SK-N-SH (cell line): ENCODE data around the gene P2RX2. TPM values are rescaled to one million over a fixed set of nuclear protein-coding genes. Genes with fewer than 3 reads are reported as not detected.

Source experiments
- CTCF ChIA-PET: fragments of 300-600, 350-600 bp; formaldehyde crosslinking; extraction: SDS; loops from one replicate; lab custom pipeline; 2021; lab: Yijun Ruan, JAX
- POLR2A ChIA-PET: fragments of 350-600 bp; sonication (Branson Sonifier 250); formaldehyde crosslinking; extraction: SDS; loops from one replicate; lab custom pipeline; 2020; ENCODE audit warnings: antibody characterized with exemption, inconsistent platforms; lab: Yijun Ruan, JAX
- DNase-seq: peaks from one replicate; pipeline ENCODE4 v3.0.0; 2012
- H2AFZ ChIP-seq: fragments of 200-600 bp; sonication (generic); 2 replicates; pipeline ENCODE4 v1.8.1; 2016; ENCODE audit warnings: antibody characterized with exemption, mild to moderate bottlenecking, low read depth
- H3F3A ChIP-seq: fragments of 200-600 bp; sonication (generic); replicated peaks from 2 replicates; pipeline ENCODE3; 2016; ENCODE audit warnings: antibody characterized with exemption, mild to moderate bottlenecking; ENCODE audit not compliant: insufficient read depth
- H3K27ac ChIP-seq, 2 experiments: fragments of 200-500 bp in 1 of 2; fragments of 200-600 bp in 1 of 2; sonication (Bioruptor generic) in 1 of 2; sonication (generic), shearing (Covaris generic) in 1 of 2; 2 replicates each; pipeline versions ENCODE4 v1.5.1 to v1.6.1; 2014 to 2016; ENCODE audit warnings: low read depth in 2 of 2, inconsistent platforms in 1 of 2, low read length in 1 of 2, mild to moderate bottlenecking in 1 of 2, mixed read lengths in 1 of 2
- H3K27me3 ChIP-seq: fragments of 200-600 bp; sonication (generic), shearing (Covaris generic); 2 replicates; pipeline ENCODE4 v1.6.1; 2016; ENCODE audit warnings: mixed run types; ENCODE audit not compliant: insufficient read depth
- H3K36me3 ChIP-seq, 2 experiments: fragments of 200-500 bp in 1 of 2; fragments of 200-600 bp in 1 of 2; sonication (Bioruptor generic) in 1 of 2; sonication (generic) in 1 of 2; replicated peaks in 1 of 2; 2 replicates each; pipeline versions ENCODE3 to v1.5.1; 2014 to 2016; ENCODE audit warnings: low read length in 1 of 2, mild to moderate bottlenecking in 1 of 2; ENCODE audit not compliant: insufficient read depth in 2 of 2, control insufficient read depth in 1 of 2
- H3K4me1 ChIP-seq, 2 experiments: fragments of 200-500 bp in 1 of 2; fragments of 200-600 bp in 1 of 2; sonication (Bioruptor generic) in 1 of 2; sonication (generic), shearing (Covaris generic) in 1 of 2; 2 replicates each; pipeline versions ENCODE4 v1.5.1 to v1.6.1; 2014 to 2016; ENCODE audit warnings: low read depth in 1 of 2, low read length in 1 of 2, mixed run types in 1 of 2; ENCODE audit not compliant: insufficient read depth in 2 of 2, control insufficient read depth in 1 of 2
- H3K4me2 ChIP-seq: fragments of 200-600 bp; sonication (generic), shearing (Covaris generic); 2 replicates; pipeline ENCODE4 v1.6.1; 2017; ENCODE audit warnings: mixed run types
- H3K4me3 ChIP-seq, 2 experiments: fragments of 200-500 bp in 1 of 2; fragments of 200-600 bp in 1 of 2; sonication (Bioruptor generic) in 1 of 2; sonication (generic), shearing (Covaris generic) in 1 of 2; 2 replicates each; pipeline versions ENCODE4 v1.5.1 to v1.8.1; 2014 to 2016; ENCODE audit warnings: low read depth in 2 of 2, inconsistent platforms in 1 of 2, low read length in 1 of 2, mild to moderate bottlenecking in 1 of 2, mixed read lengths in 1 of 2, moderate library complexity in 1 of 2
- H3K79me2 ChIP-seq: fragments of 200-600 bp; sonication (generic); 2 replicates; pipeline ENCODE4 v1.8.1; 2017; ENCODE audit warnings: mild to moderate bottlenecking; ENCODE audit not compliant: insufficient read depth
- H3K9ac ChIP-seq: fragments of 200-600 bp; sonication (generic); 2 replicates; pipeline ENCODE4 v1.6.1; 2017; ENCODE audit warnings: mixed run types
- H3K9me2 ChIP-seq: fragments of 200-600 bp; sonication (generic); 2 replicates; pipeline ENCODE4 v1.6.1; 2017; ENCODE audit warnings: mixed run types
- H3K9me3 ChIP-seq: fragments of 200-600 bp; sonication (generic); 2 replicates; pipeline ENCODE4 v1.6.1; 2017; ENCODE audit warnings: mixed run types, mild to moderate bottlenecking, moderate library complexity
- H4K20me1 ChIP-seq: fragments of 200-600 bp; sonication (generic); 2 replicates; pipeline ENCODE4 v1.6.1; 2017; ENCODE audit warnings: mild to moderate bottlenecking, mixed run types; ENCODE audit not compliant: insufficient read depth
- CHD2 ChIP-seq: fragments of 150-350 bp; IDR thresholded peaks from 2 replicates; pipeline ENCODE4 v1.6.1; 2018; ENCODE audit warnings: low read length; ENCODE audit not compliant: partially characterized antibody
- ELF1 ChIP-seq: IDR thresholded peaks from 2 replicates; pipeline ENCODE4 v1.4.0; 2012
- GABPA ChIP-seq: IDR thresholded peaks from 2 replicates; pipeline ENCODE4 v1.4.0; 2012; ENCODE audit warnings: low read depth, mild to moderate bottlenecking
- JUND ChIP-seq: IDR thresholded peaks from 2 replicates; pipeline ENCODE4 v1.4.0; 2012
- MXI1 ChIP-seq: IDR thresholded peaks from 2 replicates; pipeline ENCODE4 v1.6.1; 2012; ENCODE audit warnings: mild to moderate bottlenecking, low read depth, low read length, improper control_type of control experiment
- NFIC ChIP-seq: IDR thresholded peaks from 2 replicates; pipeline ENCODE4 v1.4.0; 2012; ENCODE audit warnings: borderline replicate concordance
- NRF1 ChIP-seq: IDR thresholded peaks from 2 replicates; pipeline ENCODE4 v1.6.1; 2012; ENCODE audit warnings: low read depth, mild to moderate bottlenecking, low read length
- POLR2AphosphoS5 ChIP-seq: IDR thresholded peaks from 2 replicates; pipeline ENCODE4 v1.6.1; 2012; ENCODE audit warnings: low read depth, low read length
- RFX5 ChIP-seq: IDR thresholded peaks from 2 replicates; pipeline ENCODE4 v1.6.1; 2012; ENCODE audit warnings: mild to moderate bottlenecking, improper control_type of control experiment, low read length
- RXRA ChIP-seq: IDR thresholded peaks from 2 replicates; pipeline ENCODE4 v1.4.0; 2012; ENCODE audit warnings: low read depth, mild to moderate bottlenecking, borderline replicate concordance
- SMC3 ChIP-seq: IDR thresholded peaks from 2 replicates; pipeline ENCODE4 v1.6.1; 2012; ENCODE audit warnings: low read depth, low read length, improper control_type of control experiment
- WGBS: methylation state at CpG from one replicate; pipeline ENCODE4 v1.1.6; 2017; ENCODE audit warnings: low lambda C conversion rate; 5-methylcytosine and 5-hydroxymethylcytosine counted together
- polyA plus RNA-seq, 3 experiments: library from polyadenylated mRNA; depleted of rRNA; stranded (reverse); fragments of >200 nt; gene quantifications; 2 replicates each; pipeline ENCODE4 v1.2.3, GENCODE V29; 2012
- TF ChIP-seq, protein P1 (sequence below): IDR thresholded peaks from 2 replicates; pipeline ENCODE4 v1.4.0; 2012; ENCODE audit warnings: low read depth, borderline replicate concordance
- TF ChIP-seq, protein P2 (sequence below): fragments of 150-350 bp; IDR thresholded peaks from 2 replicates; pipeline ENCODE4 v1.6.1; 2016; ENCODE audit warnings: mild to moderate bottlenecking, low read depth, low read length

The P2RX2 gene
- polyA plus RNA-seq, 1 of the 3 experiments (the other 2 are of a cell fraction), result 0.03 TPM

DNA sequence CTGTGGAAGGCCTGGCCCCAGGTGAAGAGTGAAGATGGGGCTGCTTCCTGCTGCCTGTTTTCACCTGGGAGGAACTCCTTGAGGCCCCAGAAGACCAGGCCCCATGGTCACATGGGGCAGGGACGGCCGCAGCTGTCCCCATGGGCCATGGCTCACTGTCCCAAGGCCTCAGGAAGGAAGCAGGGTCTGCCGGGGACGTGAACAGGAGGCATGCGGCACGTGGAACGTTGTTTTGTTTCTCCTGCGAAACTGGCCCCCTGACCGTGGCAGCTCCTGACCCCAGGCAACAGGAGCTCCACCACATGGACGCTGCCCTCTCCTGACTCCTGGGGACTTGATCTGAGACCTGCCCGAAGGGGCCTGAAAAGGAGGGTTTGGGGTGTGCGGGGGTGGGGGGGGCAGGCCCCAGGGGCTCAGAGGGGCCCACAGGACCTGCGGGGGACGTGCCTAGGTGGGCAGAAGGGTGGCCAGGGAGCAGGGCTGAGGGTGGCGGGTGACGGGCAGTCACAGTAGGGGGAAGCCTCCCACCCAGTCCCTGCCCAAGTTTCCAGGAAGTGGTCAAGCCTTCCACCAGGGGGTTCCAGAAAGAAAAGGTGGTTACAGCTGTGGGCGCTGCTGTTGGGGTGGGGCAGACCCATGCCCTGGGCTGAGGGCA is 49.6 kb upstream of the P2RX2 start:
- Histone ChIP-seq H3K9ac (no peak overlapping the region), H2AFZ (no peak overlapping the region), H3K79me2 (peaks cover 5% of the 10 kb centered on the region; the same call in 1 of the 2 replicates), H3K27ac (no peak overlapping the region), H3K9me3 (no peaks in the 10 kb centered on the region), H3K9me2 (no peaks in the 10 kb centered on the region), H3K27me3 (no peaks in the 10 kb centered on the region), H3K4me1 (no peaks in the 10 kb centered on the region), H4K20me1 (peaks cover 19% of the 10 kb centered on the region; the same call in 1 of the 2 replicates), H3K36me3 (peaks cover 0 to 46% of the 10 kb centered on the region in 2 experiments), H3K4me2 (no peak overlapping the region), H3K4me3 (no peak overlapping the region), H3F3A (no peaks in the 10 kb centered on the region)
- TF ChIP-seq CHD2 (no peak), SMC3 (no peak), NFIC (no peak)
- ChIA-PET POLR2A (no interaction called here), CTCF (interaction anchor here (0.6 to 2.6 kb wide), 7 partner anchors 8 to 294 kb away, joined by 3 to 13 read pairs (median 4); no protein-coding TSS in a partner anchor)
- WGBS, result 90% methylated on average over 17 of the region's 17 CpGs
- DNase-seq, result no peak

DNA sequence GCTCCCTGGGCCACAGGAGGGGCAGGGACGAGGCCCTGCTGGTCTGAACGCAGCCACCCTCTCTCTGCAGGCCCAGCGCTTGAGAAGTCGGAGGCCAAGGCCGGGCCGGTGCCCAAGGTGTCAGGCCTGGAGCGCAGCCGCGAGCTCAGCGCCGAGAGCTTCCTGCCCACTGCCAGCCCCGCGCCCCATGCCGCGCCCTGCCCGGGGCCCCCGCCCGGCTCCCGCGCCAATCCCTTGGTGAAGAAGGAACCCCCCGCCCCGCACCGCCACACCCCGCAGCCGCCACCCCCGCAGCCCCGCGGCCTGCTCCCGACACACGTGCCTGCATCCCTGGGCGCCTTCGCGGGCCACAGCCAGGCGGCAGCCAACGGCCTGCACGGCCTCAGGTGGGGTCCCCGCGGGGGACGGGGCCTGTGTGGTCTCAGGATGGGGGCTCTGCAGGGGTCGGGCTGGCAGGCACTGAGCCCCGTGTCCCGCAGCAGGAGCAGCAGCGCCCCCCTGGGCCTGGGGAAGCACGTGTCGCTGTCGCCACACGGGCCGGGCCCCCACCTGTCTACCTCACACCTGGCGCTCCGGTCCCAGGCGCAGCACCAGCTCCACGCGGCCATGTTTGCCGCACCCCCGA is 48.6 kb upstream of the P2RX2 start:
- Histone ChIP-seq H3F3A (no peaks in the 10 kb centered on the region), H3K4me3 (no peak overlapping the region), H3K79me2 (peaks cover 4% of the 10 kb centered on the region; the same call in 1 of the 2 replicates), H3K36me3 (peaks cover 0 to 54% of the 10 kb centered on the region in 2 experiments), H3K9me2 (no peaks in the 10 kb centered on the region), H3K27ac (no peak overlapping the region; a peak in 1 of 4 replicates), H3K27me3 (no peaks in the 10 kb centered on the region), H3K4me1 (no peaks in the 10 kb centered on the region), H2AFZ (no peak overlapping the region), H4K20me1 (peaks cover 13% of the 10 kb centered on the region; the same call in 1 of the 2 replicates), H3K9ac (no peak overlapping the region), H3K9me3 (no peaks in the 10 kb centered on the region), H3K4me2 (no peak overlapping the region)
- no peak for DNase-seq
- ChIA-PET CTCF (interaction anchor here (1.5 to 1.7 kb wide), 3 partner anchors 9 to 16 kb away, joined by 3 to 11 read pairs (median 4); no protein-coding TSS in a partner anchor), POLR2A (no interaction called here)
- WGBS, result 96% methylated on average over 23 of the region's 55 CpGs
- TF ChIP-seq RFX5, result no peak
- no peak for TF ChIP-seq ELF1
- TF ChIP-seq, protein P1, sequence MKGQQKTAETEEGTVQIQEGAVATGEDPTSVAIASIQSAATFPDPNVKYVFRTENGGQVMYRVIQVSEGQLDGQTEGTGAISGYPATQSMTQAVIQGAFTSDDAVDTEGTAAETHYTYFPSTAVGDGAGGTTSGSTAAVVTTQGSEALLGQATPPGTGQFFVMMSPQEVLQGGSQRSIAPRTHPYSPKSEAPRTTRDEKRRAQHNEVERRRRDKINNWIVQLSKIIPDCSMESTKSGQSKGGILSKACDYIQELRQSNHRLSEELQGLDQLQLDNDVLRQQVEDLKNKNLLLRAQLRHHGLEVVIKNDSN, result no peak
- TF ChIP-seq, protein P2, sequence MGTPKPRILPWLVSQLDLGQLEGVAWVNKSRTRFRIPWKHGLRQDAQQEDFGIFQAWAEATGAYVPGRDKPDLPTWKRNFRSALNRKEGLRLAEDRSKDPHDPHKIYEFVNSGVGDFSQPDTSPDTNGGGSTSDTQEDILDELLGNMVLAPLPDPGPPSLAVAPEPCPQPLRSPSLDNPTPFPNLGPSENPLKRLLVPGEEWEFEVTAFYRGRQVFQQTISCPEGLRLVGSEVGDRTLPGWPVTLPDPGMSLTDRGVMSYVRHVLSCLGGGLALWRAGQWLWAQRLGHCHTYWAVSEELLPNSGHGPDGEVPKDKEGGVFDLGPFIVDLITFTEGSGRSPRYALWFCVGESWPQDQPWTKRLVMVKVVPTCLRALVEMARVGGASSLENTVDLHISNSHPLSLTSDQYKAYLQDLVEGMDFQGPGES, result no peak
- no peak for TF ChIP-seq MXI1
- TF ChIP-seq NRF1, result no peak
- no peak for TF ChIP-seq RXRA
- TF ChIP-seq GABPA, result no peak
- TF ChIP-seq JUND, result no peak
- TF ChIP-seq POLR2AphosphoS5, result no peak
- TF ChIP-seq NFIC, result no peak
- TF ChIP-seq, all 33 proteins: peak for 0
